ENCODE measurements around the gene LIAS.
"Not testable (repeated sequence)": the region's sequence is repeated elsewhere in the genome, so short reads cannot be mapped to it uniquely, and the experiment has no call there.

- not testable (repeated sequence) for TF ChIP-seq ZNF555 (tag by site-specific recombination; conservative IDR thresholded peaks at IDR 0.05); ZNF354C (tag by site-specific recombination; IDR thresholded peaks at IDR 0.05; ENCODE audit: borderline replicate concordance, low read depth); ZNF280C (tag by site-specific recombination; IDR thresholded peaks at IDR 0.05); REST (tag by site-specific recombination; IDR thresholded peaks at IDR 0.05); TCF7L2 (IDR thresholded peaks at IDR 0.05; ENCODE audit: borderline replicate concordance, low read depth, low read length); ZBTB49 (tag by site-specific recombination; IDR thresholded peaks at IDR 0.05; ENCODE audit: low read depth); TRIM28 (IDR thresholded peaks at IDR 0.05; ENCODE audit: borderline replicate concordance, low read length)
These were observed 55.4 kb downstream of the LIAS start for GRCh38 chr4:39514266-39514665.
